OCI-LY1 (cell line): ENCODE measurements around the gene BRIP1.

Source experiments
- H2AFZ ChIP-seq: fragments of 200-600 bp; sonication (generic), shearing (Covaris generic); 2 replicates; pipeline ENCODE4 v1.6.0; 2014; ENCODE audit warnings: antibody characterized with exemption, mild to moderate bottlenecking, low read length
- H3F3A ChIP-seq: fragments of 200-600 bp; sonication (generic), shearing (Covaris generic); 2 replicates; pipeline ENCODE4 v1.6.0; 2014; ENCODE audit warnings: mild to moderate bottlenecking, antibody characterized with exemption, low read length, moderate library complexity; ENCODE audit not compliant: insufficient read depth
- H3K27ac ChIP-seq: fragments of 200-600 bp; sonication (generic); 2 replicates; pipeline ENCODE4 v1.5.1; 2014; ENCODE audit warnings: low read length, mixed run types, mild to moderate bottlenecking, low read depth; ENCODE audit not compliant: poor library complexity, severe bottlenecking
- H3K27me3 ChIP-seq: fragments of 200-600 bp; sonication (generic); 2 replicates; pipeline ENCODE4 v1.6.0; 2014; ENCODE audit warnings: antibody characterized with exemption, mild to moderate bottlenecking, low read length, moderate library complexity; ENCODE audit not compliant: insufficient read depth
- H3K36me3 ChIP-seq: fragments of 200-600 bp; sonication (generic); 2 replicates; pipeline ENCODE4 v1.6.1; 2014; ENCODE audit warnings: mild to moderate bottlenecking, antibody characterized with exemption, low read length, moderate library complexity, mixed read lengths; ENCODE audit not compliant: insufficient read depth
- H3K4me1 ChIP-seq: fragments of 200-600 bp; sonication (generic); 2 replicates; pipeline ENCODE4 v1.5.1; 2014; ENCODE audit warnings: mild to moderate bottlenecking, low read length, moderate library complexity; ENCODE audit not compliant: insufficient read depth, severe bottlenecking
- H3K4me2 ChIP-seq: fragments of 200-600 bp; sonication (generic), shearing (Covaris generic); 2 replicates; pipeline ENCODE4 v1.6.1; 2014; ENCODE audit warnings: low read length
- H3K4me3 ChIP-seq: fragments of 200-600 bp; sonication (generic); 2 replicates; pipeline ENCODE4 v1.5.1; 2014; ENCODE audit warnings: low read length, low read depth, mild to moderate bottlenecking, mixed read lengths; ENCODE audit not compliant: poor library complexity, severe bottlenecking
- H3K79me2 ChIP-seq: fragments of 200-600 bp; shearing (Covaris generic); 2 replicates; pipeline ENCODE4 v1.6.1; 2016; ENCODE audit warnings: mixed run types, low read length, mixed read lengths; ENCODE audit not compliant: insufficient read depth
- H3K9ac ChIP-seq: fragments of 200-600 bp; sonication (generic), shearing (Covaris generic); 2 replicates; pipeline ENCODE4 v1.6.1; 2014; ENCODE audit warnings: mild to moderate bottlenecking, low read length, mixed read lengths
- H3K9me2 ChIP-seq: fragments of 200-600 bp; sonication (generic), shearing (Covaris generic); 2 replicates; pipeline ENCODE4 v1.6.1; 2014; ENCODE audit warnings: low read depth, mild to moderate bottlenecking, low read length, mixed read lengths
- H3K9me3 ChIP-seq: fragments of 200-600 bp; shearing (Covaris generic); 2 replicates; pipeline ENCODE4 v1.6.1; 2014; ENCODE audit warnings: low read length, mixed read lengths
- H4K20me1 ChIP-seq: fragments of 200-600 bp; sonication (generic), shearing (Covaris generic); 2 replicates; pipeline ENCODE4 v1.6.0; 2016; ENCODE audit warnings: mild to moderate bottlenecking, low read length; ENCODE audit not compliant: insufficient read depth
- EZH2 ChIP-seq: fragments of 200-600 bp; sonication (generic), shearing (Covaris generic); IDR thresholded peaks from 2 replicates; pipeline ENCODE4 v1.8.0; 2017; ENCODE audit warnings: borderline replicate concordance, mixed run types, mild to moderate bottlenecking, antibody characterized with exemption, low read length, moderate library complexity, mixed read lengths
- TF ChIP-seq, protein P1 (sequence below): fragments of 200-600 bp; sonication (generic), shearing (Covaris generic); IDR thresholded peaks from 2 replicates; pipeline ENCODE4 v1.5.1; 2017; ENCODE audit warnings: mild to moderate bottlenecking, antibody characterized with exemption, low read length, moderate library complexity, mixed read lengths

Gene BRIP1

DNA sequence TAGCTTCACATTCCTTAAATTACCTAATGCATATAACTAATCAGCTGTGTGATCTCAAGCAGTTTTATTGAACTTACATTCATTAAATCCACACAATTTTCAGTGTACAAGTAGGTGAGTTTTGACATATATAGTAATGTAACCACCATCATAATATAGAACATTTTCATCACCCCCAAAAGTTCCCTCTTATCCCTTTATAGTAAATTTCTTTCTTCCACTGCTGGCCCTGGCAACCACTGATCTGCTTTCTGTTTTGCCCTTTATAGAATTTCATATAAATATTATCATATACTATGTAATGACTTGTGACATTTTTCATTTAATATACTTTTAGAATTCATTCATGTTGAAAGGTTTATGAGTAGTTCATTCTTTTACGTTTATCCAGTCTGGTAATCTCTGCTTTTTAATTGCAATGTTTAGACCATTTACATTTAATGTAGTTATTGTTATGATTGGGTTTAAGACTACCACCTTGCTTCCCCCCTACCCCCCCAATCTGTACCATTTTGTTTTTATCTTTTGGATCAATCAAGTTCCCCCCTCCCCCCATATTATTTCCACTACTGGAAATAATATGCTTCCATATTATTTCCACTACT lies 147.0 kb downstream of the BRIP1 start:
- Histone ChIP-seq H3K4me3 (no peak overlapping the region), H3K27me3 (no peaks in the 10 kb centered on the region), H4K20me1 (no peaks in the 10 kb centered on the region), H3K9ac (no peak overlapping the region), H2AFZ (no peak overlapping the region), H3F3A (no peaks in the 10 kb centered on the region), H3K4me2 (no peak overlapping the region), H3K9me2 (no peaks in the 10 kb centered on the region), H3K9me3 (peaks cover 10% of the 10 kb centered on the region; the same call in 1 of the 2 replicates), H3K4me1 (no peaks in the 10 kb centered on the region), H3K27ac (no peak overlapping the region), H3K36me3 (peaks cover 12% of the 10 kb centered on the region), H3K79me2 (no peaks in the 10 kb centered on the region)
- no peak for TF ChIP-seq EZH2
- TF ChIP-seq, protein P1, sequence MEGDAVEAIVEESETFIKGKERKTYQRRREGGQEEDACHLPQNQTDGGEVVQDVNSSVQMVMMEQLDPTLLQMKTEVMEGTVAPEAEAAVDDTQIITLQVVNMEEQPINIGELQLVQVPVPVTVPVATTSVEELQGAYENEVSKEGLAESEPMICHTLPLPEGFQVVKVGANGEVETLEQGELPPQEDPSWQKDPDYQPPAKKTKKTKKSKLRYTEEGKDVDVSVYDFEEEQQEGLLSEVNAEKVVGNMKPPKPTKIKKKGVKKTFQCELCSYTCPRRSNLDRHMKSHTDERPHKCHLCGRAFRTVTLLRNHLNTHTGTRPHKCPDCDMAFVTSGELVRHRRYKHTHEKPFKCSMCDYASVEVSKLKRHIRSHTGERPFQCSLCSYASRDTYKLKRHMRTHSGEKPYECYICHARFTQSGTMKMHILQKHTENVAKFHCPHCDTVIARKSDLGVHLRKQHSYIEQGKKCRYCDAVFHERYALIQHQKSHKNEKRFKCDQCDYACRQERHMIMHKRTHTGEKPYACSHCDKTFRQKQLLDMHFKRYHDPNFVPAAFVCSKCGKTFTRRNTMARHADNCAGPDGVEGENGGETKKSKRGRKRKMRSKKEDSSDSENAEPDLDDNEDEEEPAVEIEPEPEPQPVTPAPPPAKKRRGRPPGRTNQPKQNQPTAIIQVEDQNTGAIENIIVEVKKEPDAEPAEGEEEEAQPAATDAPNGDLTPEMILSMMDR: no peak

DNA sequence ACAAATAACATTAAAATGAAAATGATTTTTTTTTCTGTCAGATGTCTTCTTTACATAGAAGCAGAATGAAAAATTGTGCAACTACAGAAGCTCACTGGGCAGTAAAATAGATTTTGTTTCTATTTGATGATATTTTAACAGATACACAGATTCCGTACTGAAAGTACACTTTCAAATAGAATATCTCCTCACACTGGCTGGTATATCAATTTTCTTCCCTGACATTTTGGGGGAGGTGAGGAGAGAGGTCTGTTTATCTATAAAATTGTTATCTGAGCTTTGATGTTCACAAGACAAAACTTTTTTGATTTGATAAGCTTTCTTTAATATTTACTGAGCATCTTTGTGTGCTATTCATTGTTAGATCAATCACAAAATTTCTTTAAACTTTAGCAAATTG lies 148.0 kb downstream of the BRIP1 start:
- Histone ChIP-seq H3K9me3 (peaks cover 10% of the 10 kb centered on the region; the same call in 1 of the 2 replicates), H3K4me2 (no peak overlapping the region)

DNA sequence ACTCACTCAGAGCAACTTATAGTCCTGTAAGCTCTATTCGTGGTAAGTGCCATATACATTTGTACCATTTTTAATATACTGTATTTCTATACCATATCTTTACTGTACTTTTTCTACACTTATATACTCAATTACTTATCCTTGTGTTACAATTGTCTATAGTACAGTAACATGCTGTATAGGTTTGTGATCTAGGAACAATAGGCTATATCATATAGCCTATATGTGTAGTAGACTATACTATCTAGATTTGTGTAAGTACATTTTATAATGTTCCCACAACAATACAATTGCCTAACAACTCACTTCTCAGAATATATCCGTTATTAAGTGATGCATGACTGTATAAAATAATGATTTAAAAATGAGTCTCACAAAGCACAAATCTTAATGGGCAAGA lies 149.0 kb downstream of the BRIP1 start:
- Histone ChIP-seq H3K9ac (no peak overlapping the region), H3K4me1 (no peaks in the 10 kb centered on the region), H3K4me3 (no peak overlapping the region), H2AFZ (no peak overlapping the region), H3K79me2 (no peaks in the 10 kb centered on the region), H3K4me2 (no peak overlapping the region), H3F3A (no peaks in the 10 kb centered on the region), H3K27me3 (no peaks in the 10 kb centered on the region), H3K27ac (no peak overlapping the region), H3K9me3 (peaks cover 10% of the 10 kb centered on the region; the same call in 1 of the 2 replicates), H4K20me1 (no peaks in the 10 kb centered on the region), H3K9me2 (no peaks in the 10 kb centered on the region), H3K36me3 (peaks cover 26% of the 10 kb centered on the region)
- no peak for TF ChIP-seq EZH2
- TF ChIP-seq, protein P1: no peak

More for the DNA sequence above, 148.0 kb downstream of the BRIP1 start:
- H2AFZ ChIP-seq: no peak overlapping the region
- TF ChIP-seq, protein P1: no peak
- TF ChIP-seq EZH2: no peak
- no peaks in the 10 kb centered on the region for H3F3A ChIP-seq
- no peak overlapping the region for H3K27ac ChIP-seq
- no peaks in the 10 kb centered on the region for H3K79me2 ChIP-seq
- no peaks in the 10 kb centered on the region for H3K4me1 ChIP-seq
- H3K36me3 ChIP-seq: peaks cover 19% of the 10 kb centered on the region
- H3K9ac ChIP-seq: no peak overlapping the region
- no peaks in the 10 kb centered on the region for H3K27me3 ChIP-seq
- no peak overlapping the region for H3K4me3 ChIP-seq
- H4K20me1 ChIP-seq: no peaks in the 10 kb centered on the region
- H3K9me2 ChIP-seq: no peaks in the 10 kb centered on the region
